HEK293 (cell line): ENCODE measurements around the gene ANO6.
A peak's percentile ranks its signal among the peaks of the same experiment; 100 is the strongest.

Experiments used
- BCL11A ChIP-seq: fragments of 450-650 bp; formaldehyde crosslinking; IDR thresholded peaks from 2 replicates; pipeline ENCODE4 v1.5.1; 2016; ENCODE audit warnings: low read depth, missing biosample characterization, missing genetic modification characterization
- EGR2 ChIP-seq: fragments of 450-650 bp; formaldehyde crosslinking; IDR thresholded peaks from 2 replicates; pipeline ENCODE4 v1.5.1; 2016; ENCODE audit warnings: low read depth, missing biosample characterization, missing genetic modification characterization
- PRDM1 ChIP-seq: fragments of 450-650 bp; formaldehyde crosslinking; IDR thresholded peaks from 2 replicates; pipeline ENCODE4; 2016; ENCODE audit warnings: missing biosample characterization, missing genetic modification characterization
- SCRT2 ChIP-seq: fragments of 450-650 bp; formaldehyde crosslinking; IDR thresholded peaks from 2 replicates; pipeline ENCODE4 v1.5.1; 2016; ENCODE audit warnings: missing biosample characterization, missing genetic modification characterization
- SP2 ChIP-seq: fragments of 450-650 bp; formaldehyde crosslinking; IDR thresholded peaks from 2 replicates; pipeline ENCODE4 v1.5.1; 2016; ENCODE audit warnings: missing biosample characterization, missing genetic modification characterization
- SP3 ChIP-seq: fragments of 450-650 bp; formaldehyde crosslinking; IDR thresholded peaks from 2 replicates; pipeline ENCODE4 v1.5.1; 2016; ENCODE audit warnings: missing biosample characterization, missing genetic modification characterization
- ZBTB48 ChIP-seq: fragments of 450-650 bp; formaldehyde crosslinking; IDR thresholded peaks from 2 replicates; pipeline ENCODE4 v1.5.1; 2016; ENCODE audit warnings: missing biosample characterization, missing genetic modification characterization
- ZBTB7A ChIP-seq: fragments of 450-650 bp; formaldehyde crosslinking; IDR thresholded peaks from 2 replicates; pipeline ENCODE4 v1.5.1; 2016; ENCODE audit warnings: low read depth, missing biosample characterization, missing genetic modification characterization
- ZBTB8A ChIP-seq: fragments of 450-650 bp; formaldehyde crosslinking; IDR thresholded peaks from 2 replicates; pipeline ENCODE4 v1.5.1; 2016; ENCODE audit warnings: missing biosample characterization, missing genetic modification characterization
- ZFP37 ChIP-seq: fragments of 450-650 bp; formaldehyde crosslinking; IDR thresholded peaks from 2 replicates; pipeline ENCODE4 v1.5.1; 2016; ENCODE audit warnings: missing biosample characterization, missing genetic modification characterization
- ZIC2 ChIP-seq: fragments of 450-650 bp; formaldehyde crosslinking; IDR thresholded peaks from 2 replicates; pipeline ENCODE4 v1.5.1; 2016; ENCODE audit warnings: missing biosample characterization, missing genetic modification characterization
- ZNF10 ChIP-seq: fragments of 450-650 bp; formaldehyde crosslinking; IDR thresholded peaks from 2 replicates; pipeline ENCODE4 v1.5.1; 2017; ENCODE audit warnings: missing biosample characterization, missing genetic modification characterization
- ZNF121 ChIP-seq: fragments of 450-650 bp; formaldehyde crosslinking; IDR thresholded peaks from 2 replicates; pipeline ENCODE4 v1.5.1; 2016; ENCODE audit warnings: missing biosample characterization, missing genetic modification characterization
- ZNF214 ChIP-seq: fragments of 450-650 bp; formaldehyde crosslinking; IDR thresholded peaks from 2 replicates; pipeline ENCODE4 v1.5.1; 2017; ENCODE audit warnings: missing biosample characterization, mild to moderate bottlenecking, missing genetic modification characterization, borderline replicate concordance
- ZNF292 ChIP-seq: fragments of 450-650 bp; formaldehyde crosslinking; IDR thresholded peaks from 2 replicates; pipeline ENCODE4 v1.5.1; 2016; ENCODE audit warnings: low read depth, missing biosample characterization, missing genetic modification characterization, borderline replicate concordance
- ZNF366 ChIP-seq: fragments of 450-650 bp; formaldehyde crosslinking; conservative IDR thresholded peaks from 2 replicates; pipeline ENCODE4 v1.5.1; 2016; ENCODE audit warnings: missing biosample characterization, missing genetic modification characterization
- ZNF391 ChIP-seq: fragments of 450-650 bp; formaldehyde crosslinking; IDR thresholded peaks from 2 replicates; pipeline ENCODE4 v1.5.1; 2016; ENCODE audit warnings: low read depth, missing biosample characterization, missing genetic modification characterization, borderline replicate concordance
- ZNF510 ChIP-seq: fragments of 450-650 bp; formaldehyde crosslinking; IDR thresholded peaks from 2 replicates; pipeline ENCODE4 v1.5.1; 2018; ENCODE audit warnings: mild to moderate bottlenecking, missing genetic modification characterization, missing biosample characterization; ENCODE audit not compliant: insufficient replicate concordance
- ZNF555 ChIP-seq: fragments of 450-650 bp; formaldehyde crosslinking; conservative IDR thresholded peaks from 2 replicates; pipeline ENCODE4 v1.5.1; 2017; ENCODE audit warnings: missing biosample characterization, mild to moderate bottlenecking, missing genetic modification characterization, inconsistent platforms
- ZNF623 ChIP-seq: fragments of 450-650 bp; formaldehyde crosslinking; IDR thresholded peaks from 2 replicates; pipeline ENCODE4 v1.5.1; 2016; ENCODE audit warnings: missing biosample characterization, missing genetic modification characterization
- ZNF626 ChIP-seq: fragments of 450-650 bp; sonication (Bioruptor Pico); formaldehyde crosslinking; IDR thresholded peaks from 2 replicates; pipeline ENCODE4 v1.5.1; 2018; ENCODE audit warnings: missing biosample characterization, missing genetic modification characterization, inconsistent platforms
- ZNF777 ChIP-seq: fragments of 450-650 bp; formaldehyde crosslinking; IDR thresholded peaks from 2 replicates; pipeline ENCODE4 v1.5.1; 2017; ENCODE audit warnings: missing biosample characterization, missing genetic modification characterization, borderline replicate concordance
- ZNF785 ChIP-seq: fragments of 450-650 bp; formaldehyde crosslinking; IDR thresholded peaks from 2 replicates; pipeline ENCODE4 v1.5.1; 2016; ENCODE audit warnings: missing biosample characterization, missing genetic modification characterization
- ZNF843 ChIP-seq: fragments of 450-650 bp; formaldehyde crosslinking; IDR thresholded peaks from 2 replicates; pipeline ENCODE4 v1.5.1; 2016; ENCODE audit warnings: missing biosample characterization, missing genetic modification characterization
- TF ChIP-seq, protein P1 (sequence below): fragments of 450-650 bp; IDR thresholded peaks from 2 replicates; pipeline ENCODE4 v1.5.1; 2018; ENCODE audit warnings: missing biosample characterization, missing genetic modification characterization
- TF ChIP-seq, protein P2 (sequence below): fragments of 450-650 bp; formaldehyde crosslinking; IDR thresholded peaks from 2 replicates; pipeline ENCODE4 v1.5.1; 2016; ENCODE audit warnings: missing biosample characterization, missing genetic modification characterization
- TF ChIP-seq, protein P3 (sequence below): fragments of 450-650 bp; formaldehyde crosslinking; IDR thresholded peaks from 2 replicates; pipeline ENCODE4 v1.5.1; 2016; ENCODE audit warnings: missing biosample characterization, missing genetic modification characterization, borderline replicate concordance
- TF ChIP-seq, protein P4 (sequence below): fragments of 450-650 bp; formaldehyde crosslinking; IDR thresholded peaks from 2 replicates; pipeline ENCODE4 v1.5.1; 2016; ENCODE audit warnings: missing biosample characterization, missing genetic modification characterization
- TF ChIP-seq, protein P5 (sequence below): fragments of 450-650 bp; formaldehyde crosslinking; IDR thresholded peaks from 2 replicates; pipeline ENCODE4 v1.5.1; 2017; ENCODE audit warnings: missing biosample characterization, missing genetic modification characterization

ANO6 gene

DNA sequence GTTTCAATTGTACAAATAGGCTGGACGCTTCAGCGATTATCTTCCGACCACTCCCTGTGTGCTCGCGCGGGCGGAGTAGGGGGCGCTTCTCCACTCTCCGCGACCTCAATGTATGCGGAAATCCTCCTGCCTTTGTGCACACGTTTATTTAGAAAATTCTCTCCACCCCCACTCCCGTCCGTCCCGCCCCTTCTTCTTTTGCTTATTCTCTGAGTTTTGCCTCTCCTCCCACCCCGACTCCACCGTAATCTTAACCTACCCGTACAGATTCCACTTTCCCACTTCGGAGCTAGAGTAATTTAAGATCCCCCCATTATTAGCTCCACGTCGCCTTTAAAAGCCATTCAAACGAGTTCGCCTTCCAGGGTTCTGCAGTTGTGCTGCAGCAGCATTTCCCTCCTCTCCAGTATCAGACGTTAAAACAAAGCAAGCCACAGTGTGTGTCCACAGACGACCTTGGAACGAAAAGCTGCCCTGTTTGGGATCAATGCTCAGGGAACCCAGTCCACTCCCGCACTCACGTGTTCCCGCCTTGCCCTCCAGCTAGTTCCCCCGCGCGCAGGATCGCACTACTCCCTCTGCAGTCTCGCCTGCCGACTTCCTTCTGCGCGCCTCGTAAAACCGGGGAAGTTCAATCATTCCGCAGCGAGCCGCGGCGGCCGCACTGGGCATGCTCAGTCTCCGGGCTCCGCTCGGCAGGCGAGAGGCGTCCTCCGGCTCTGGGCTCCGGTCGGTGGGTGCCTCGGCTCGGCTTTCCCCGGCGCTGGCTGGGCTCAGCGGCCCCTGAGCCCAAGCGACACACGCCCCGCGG is at the start of gene ANO6 (continued):
- TF ChIP-seq ZNF510 (tag by site-specific recombination) (no peak), BCL11A (peak; percentile 38; the same call in 1 of the 2 replicates), ZNF10 (tag by site-specific recombination) (no peak; the same call in 1 of the 2 replicates), ZNF391 (peak; percentile 37; the same call in 1 of the 2 replicates), SP2 (tag by site-specific recombination) (peak; percentile 67), ZNF623 (tag by site-specific recombination) (no peak), ZNF121 (peak; percentile 65; the same call in 1 of the 2 replicates), EGR2 (tag by site-specific recombination) (peak; percentile 71), PRDM1 (peak; percentile 22), ZFP37 (tag by site-specific recombination) (peak; percentile 66; the same call in 1 of the 2 replicates), ZNF366 (tag by site-specific recombination) (peak; percentile 95), ZNF777 (tag by site-specific recombination) (0 out of 2 replicates have a peak, but pooled peaks have one; percentile 62), ZNF843 (tag by site-specific recombination) (peak; percentile 80), SCRT2 (0 out of 2 replicates have a peak, but pooled peaks have one; percentile 12), ZNF292 (no peak), ZNF555 (no peak), ZNF785 (tag by site-specific recombination) (0 out of 2 replicates have a peak, but pooled peaks have one; percentile 68), ZBTB7A (peak; percentile 44; the same call in 1 of the 2 replicates), ZBTB48 (tag by site-specific recombination) (peak; percentile 90), ZNF626 (no peak), ZIC2 (tag by site-specific recombination) (peak; percentile 51), SP3 (tag by site-specific recombination) (peak; percentile 70), ZBTB8A (tag by site-specific recombination) (no peak; the same call in 1 of the 2 replicates), ZNF214 (tag by site-specific recombination) (no peak)
- TF ChIP-seq, protein P1, sequence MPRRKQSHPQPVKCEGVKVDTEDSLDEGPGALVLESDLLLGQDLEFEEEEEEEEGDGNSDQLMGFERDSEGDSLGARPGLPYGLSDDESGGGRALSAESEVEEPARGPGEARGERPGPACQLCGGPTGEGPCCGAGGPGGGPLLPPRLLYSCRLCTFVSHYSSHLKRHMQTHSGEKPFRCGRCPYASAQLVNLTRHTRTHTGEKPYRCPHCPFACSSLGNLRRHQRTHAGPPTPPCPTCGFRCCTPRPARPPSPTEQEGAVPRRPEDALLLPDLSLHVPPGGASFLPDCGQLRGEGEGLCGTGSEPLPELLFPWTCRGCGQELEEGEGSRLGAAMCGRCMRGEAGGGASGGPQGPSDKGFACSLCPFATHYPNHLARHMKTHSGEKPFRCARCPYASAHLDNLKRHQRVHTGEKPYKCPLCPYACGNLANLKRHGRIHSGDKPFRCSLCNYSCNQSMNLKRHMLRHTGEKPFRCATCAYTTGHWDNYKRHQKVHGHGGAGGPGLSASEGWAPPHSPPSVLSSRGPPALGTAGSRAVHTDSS (tag by site-specific recombination), result no peak
- TF ChIP-seq, protein P2, sequence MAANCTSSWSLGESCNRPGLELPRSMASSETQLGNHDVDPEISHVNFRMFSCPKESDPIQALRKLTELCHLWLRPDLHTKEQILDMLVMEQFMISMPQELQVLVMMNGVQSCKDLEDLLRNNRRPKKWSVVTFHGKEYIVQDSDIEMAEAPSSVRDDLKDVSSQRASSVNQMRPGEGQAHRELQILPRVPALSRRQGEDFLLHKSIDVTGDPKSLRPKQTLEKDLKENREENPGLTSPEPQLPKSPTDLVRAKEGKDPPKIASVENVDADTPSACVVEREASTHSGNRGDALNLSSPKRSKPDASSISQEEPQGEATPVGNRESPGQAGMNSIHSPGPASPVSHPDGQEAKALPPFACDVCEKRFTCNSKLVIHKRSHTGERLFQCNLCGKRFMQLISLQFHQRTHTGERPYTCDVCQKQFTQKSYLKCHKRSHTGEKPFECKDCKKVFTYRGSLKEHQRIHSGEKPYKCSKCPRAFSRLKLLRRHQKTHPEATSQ (tag by site-specific recombination), result peak; percentile 18; the same call in 1 of the 2 replicates
- TF ChIP-seq, protein P3, sequence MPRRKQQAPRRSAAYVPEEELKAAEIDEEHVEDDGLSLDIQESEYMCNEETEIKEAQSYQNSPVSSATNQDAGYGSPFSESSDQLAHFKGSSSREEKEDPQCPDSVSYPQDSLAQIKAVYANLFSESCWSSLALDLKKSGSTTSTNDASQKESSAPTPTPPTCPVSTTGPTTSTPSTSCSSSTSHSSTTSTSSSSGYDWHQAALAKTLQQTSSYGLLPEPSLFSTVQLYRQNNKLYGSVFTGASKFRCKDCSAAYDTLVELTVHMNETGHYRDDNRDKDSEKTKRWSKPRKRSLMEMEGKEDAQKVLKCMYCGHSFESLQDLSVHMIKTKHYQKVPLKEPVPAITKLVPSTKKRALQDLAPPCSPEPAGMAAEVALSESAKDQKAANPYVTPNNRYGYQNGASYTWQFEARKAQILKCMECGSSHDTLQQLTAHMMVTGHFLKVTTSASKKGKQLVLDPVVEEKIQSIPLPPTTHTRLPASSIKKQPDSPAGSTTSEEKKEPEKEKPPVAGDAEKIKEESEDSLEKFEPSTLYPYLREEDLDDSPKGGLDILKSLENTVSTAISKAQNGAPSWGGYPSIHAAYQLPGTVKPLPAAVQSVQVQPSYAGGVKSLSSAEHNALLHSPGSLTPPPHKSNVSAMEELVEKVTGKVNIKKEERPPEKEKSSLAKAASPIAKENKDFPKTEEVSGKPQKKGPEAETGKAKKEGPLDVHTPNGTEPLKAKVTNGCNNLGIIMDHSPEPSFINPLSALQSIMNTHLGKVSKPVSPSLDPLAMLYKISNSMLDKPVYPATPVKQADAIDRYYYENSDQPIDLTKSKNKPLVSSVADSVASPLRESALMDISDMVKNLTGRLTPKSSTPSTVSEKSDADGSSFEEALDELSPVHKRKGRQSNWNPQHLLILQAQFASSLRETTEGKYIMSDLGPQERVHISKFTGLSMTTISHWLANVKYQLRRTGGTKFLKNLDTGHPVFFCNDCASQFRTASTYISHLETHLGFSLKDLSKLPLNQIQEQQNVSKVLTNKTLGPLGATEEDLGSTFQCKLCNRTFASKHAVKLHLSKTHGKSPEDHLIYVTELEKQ (tag by site-specific recombination), result no peak; the same call in 1 of the 2 replicates
- TF ChIP-seq, protein P4, sequence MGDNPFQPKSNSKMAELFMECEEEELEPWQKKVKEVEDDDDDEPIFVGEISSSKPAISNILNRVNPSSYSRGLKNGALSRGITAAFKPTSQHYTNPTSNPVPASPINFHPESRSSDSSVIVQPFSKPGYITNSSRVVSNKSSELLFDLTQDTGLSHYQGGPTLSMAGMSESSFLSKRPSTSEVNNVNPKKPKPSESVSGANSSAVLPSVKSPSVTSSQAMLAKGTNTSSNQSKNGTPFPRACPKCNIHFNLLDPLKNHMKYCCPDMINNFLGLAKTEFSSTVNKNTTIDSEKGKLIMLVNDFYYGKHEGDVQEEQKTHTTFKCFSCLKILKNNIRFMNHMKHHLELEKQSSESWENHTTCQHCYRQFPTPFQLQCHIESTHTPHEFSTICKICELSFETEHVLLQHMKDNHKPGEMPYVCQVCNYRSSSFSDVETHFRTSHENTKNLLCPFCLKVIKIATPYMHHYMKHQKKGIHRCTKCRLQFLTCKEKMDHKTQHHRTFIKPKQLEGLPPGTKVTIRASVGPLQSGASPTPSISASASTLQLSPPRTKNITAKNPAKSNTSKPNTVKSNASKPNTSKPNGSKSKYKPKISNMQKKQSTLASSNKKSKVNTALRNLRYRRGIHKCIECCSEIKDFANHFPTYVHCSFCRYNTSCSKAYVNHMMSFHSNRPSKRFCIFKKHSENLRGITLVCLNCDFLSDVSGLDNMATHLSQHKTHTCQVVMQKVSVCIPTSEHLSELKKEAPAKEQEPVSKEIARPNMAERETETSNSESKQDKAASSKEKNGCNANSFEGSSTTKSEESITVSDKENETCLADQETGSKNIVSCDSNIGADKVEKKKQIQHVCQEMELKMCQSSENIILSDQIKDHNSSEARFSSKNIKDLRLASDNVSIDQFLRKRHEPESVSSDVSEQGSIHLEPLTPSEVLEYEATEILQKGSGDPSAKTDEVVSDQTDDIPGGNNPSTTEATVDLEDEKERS (tag by site-specific recombination), result no peak
- TF ChIP-seq, protein P5, sequence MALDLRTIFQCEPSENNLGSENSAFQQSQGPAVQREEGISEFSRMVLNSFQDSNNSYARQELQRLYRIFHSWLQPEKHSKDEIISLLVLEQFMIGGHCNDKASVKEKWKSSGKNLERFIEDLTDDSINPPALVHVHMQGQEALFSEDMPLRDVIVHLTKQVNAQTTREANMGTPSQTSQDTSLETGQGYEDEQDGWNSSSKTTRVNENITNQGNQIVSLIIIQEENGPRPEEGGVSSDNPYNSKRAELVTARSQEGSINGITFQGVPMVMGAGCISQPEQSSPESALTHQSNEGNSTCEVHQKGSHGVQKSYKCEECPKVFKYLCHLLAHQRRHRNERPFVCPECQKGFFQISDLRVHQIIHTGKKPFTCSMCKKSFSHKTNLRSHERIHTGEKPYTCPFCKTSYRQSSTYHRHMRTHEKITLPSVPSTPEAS (tag by site-specific recombination), result no peak
